PC-9 (cell line): ENCODE measurements around the gene ATP2B2. TPM values are rescaled to one million over a fixed set of nuclear protein-coding genes. Genes with fewer than 3 reads are reported as not detected.

ENCODE experiments used
- BruUV-seq: library from RNA; stranded (reverse); fragments of 400-500 nt; replicated peaks from 2 replicates; lab custom pipeline; 2021; lab: Mats Ljungman, UMichigan
- CTCF ChIA-PET: fragments of 300-600 bp; sonication (Branson Sonifier 250); formaldehyde crosslinking; loops from one replicate; lab custom pipeline; 2022; ENCODE audit warnings: antibody characterized with exemption; lab: Charles Lee
- POLR2A ChIA-PET: fragments of 300-600 bp; sonication (Branson Sonifier 250); formaldehyde crosslinking; loops from one replicate; lab custom pipeline; 2022; ENCODE audit warnings: antibody characterized with exemption; ENCODE audit not compliant: unreplicated experiment; lab: Charles Lee
- DNase-seq, 2 experiments: peaks; one replicate each; pipeline versions ENCODE4 v3.0.0 to v3.0.0-alpha.2; 2015 to 2022; ENCODE audit warnings: mixed read lengths in 1 of 2
- H2AFZ ChIP-seq: fragments of 200-600 bp; sonication (generic); 2 replicates; pipeline ENCODE4 v1.8.1; 2017; ENCODE audit warnings: antibody characterized with exemption
- H3F3A ChIP-seq: fragments of 200-600 bp; sonication (generic); 2 replicates; pipeline ENCODE4 v1.8.1; 2017; ENCODE audit warnings: antibody characterized with exemption, mild to moderate bottlenecking, low read depth; ENCODE audit not compliant: insufficient read depth
- H3K27ac ChIP-seq: fragments of 200-600 bp; sonication (generic); 2 replicates; pipeline ENCODE4 v1.6.1; 2016; ENCODE audit warnings: mixed run types
- H3K27me3 ChIP-seq: fragments of 200-600 bp; sonication (generic); 2 replicates; pipeline ENCODE4 v1.6.1; 2016; ENCODE audit warnings: low read depth, mixed run types; ENCODE audit not compliant: insufficient read depth
- H3K36me3 ChIP-seq: fragments of 200-600 bp; sonication (generic); 2 replicates; pipeline ENCODE4 v1.6.1; 2016; ENCODE audit warnings: low read depth, mixed run types
- H3K4me1 ChIP-seq: fragments of 200-600 bp; sonication (generic); replicated peaks from 2 replicates; pipeline ENCODE4 v1.6.1; 2016; ENCODE audit warnings: mixed run types; ENCODE audit not compliant: insufficient read depth
- H3K4me2 ChIP-seq: fragments of 200-600 bp; sonication (generic); 2 replicates; pipeline ENCODE4 v1.6.1; 2017; ENCODE audit warnings: mixed run types
- H3K4me3 ChIP-seq: fragments of 200-600 bp; sonication (generic); 2 replicates; pipeline ENCODE4 v1.6.1; 2016; ENCODE audit warnings: mixed run types
- H3K79me2 ChIP-seq: fragments of 200-600 bp; sonication (generic); 2 replicates; pipeline ENCODE4 v1.6.1; 2017; ENCODE audit warnings: low read depth, mixed run types
- H3K9me2 ChIP-seq: fragments of 200-600 bp; sonication (generic); 2 replicates; pipeline ENCODE4 v1.8.1; 2017; ENCODE audit warnings: mild to moderate bottlenecking; ENCODE audit not compliant: insufficient read depth
- H3K9me3 ChIP-seq: fragments of 200-600 bp; sonication (generic); 2 replicates; pipeline ENCODE4 v1.8.1; 2016; ENCODE audit warnings: low read depth; ENCODE audit not compliant: insufficient read depth
- H4K20me1 ChIP-seq: fragments of 200-600 bp; sonication (generic); 2 replicates; pipeline ENCODE4 v1.8.1; 2017; ENCODE audit not compliant: insufficient read depth
- CTCF ChIP-seq: fragments of 200-600 bp; sonication (generic); conservative IDR thresholded peaks from 2 replicates; pipeline ENCODE4 v1.6.1; 2017; ENCODE audit warnings: mixed run types, antibody characterized with exemption, mild to moderate bottlenecking, moderate library complexity
- EZH2 ChIP-seq: fragments of 200-600 bp; sonication (generic); IDR thresholded peaks from 2 replicates; pipeline ENCODE4 v1.8.0; 2017; ENCODE audit warnings: antibody characterized with exemption, low read depth
- intact Hi-C: fragments of 100-400 bp; cut with micrococcal nuclease; formaldehyde crosslinking; loops from one replicate; pipeline ENCODE4 v1.10.0; 2022; ENCODE audit not compliant: unreplicated experiment
- total RNA-seq: library from RNA; stranded (reverse); gene quantifications from 2 replicates; pipeline ENCODE4 v1.2.3, GENCODE V29; 2021

The ATP2B2 gene
- total RNA-seq, 1 experiment from 2014 or later: not detected

DNA sequence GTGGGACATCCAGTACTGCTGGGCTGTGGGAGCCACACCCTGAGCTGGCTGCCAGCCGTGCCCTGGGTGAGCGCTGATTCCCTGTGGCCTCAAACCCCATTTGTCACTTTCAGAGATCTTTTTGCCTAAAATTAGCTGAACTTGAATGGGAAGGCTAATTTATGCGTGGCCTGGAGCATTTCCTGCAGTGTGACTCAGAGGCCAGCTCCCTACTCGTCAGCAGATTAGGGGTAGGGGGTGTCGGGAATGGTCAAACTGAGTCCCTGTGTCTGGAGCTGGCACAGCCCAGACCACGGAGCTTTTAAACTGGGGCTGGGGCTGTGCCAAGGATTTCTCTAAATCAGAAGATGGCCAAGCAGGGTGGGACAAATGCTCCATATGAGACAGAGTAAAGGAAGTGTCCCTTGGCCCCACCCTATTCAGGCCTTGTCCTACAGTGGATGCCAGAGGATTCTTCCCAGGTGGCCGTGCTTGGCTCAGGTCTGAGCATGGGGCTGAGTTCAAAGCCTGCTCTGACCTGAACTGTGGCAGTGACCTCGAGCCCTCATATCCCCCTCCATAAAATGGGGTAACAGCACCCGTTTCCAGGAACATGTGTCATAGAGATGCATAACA is 59.7 kb downstream of the ATP2B2 start:
- Histone ChIP-seq H3K4me3 (no peak overlapping the region), H3K27me3 (peaks cover 100% of the 10 kb centered on the region), H3K4me1 (no peaks in the 10 kb centered on the region), H4K20me1 (no peaks in the 10 kb centered on the region), H2AFZ (no peak overlapping the region), H3K9me3 (no peaks in the 10 kb centered on the region), H3K27ac (no peak overlapping the region), H3K79me2 (no peaks in the 10 kb centered on the region), H3F3A (no peaks in the 10 kb centered on the region), H3K4me2 (no peak overlapping the region), H3K9me2 (no peaks in the 10 kb centered on the region), H3K36me3 (no peaks in the 10 kb centered on the region)
- BruUV-seq: no TSS peak
- ChIA-PET CTCF (no interaction called here), POLR2A (no interaction called here)
- TF ChIP-seq EZH2 (no peak), CTCF (no peak)
- intact Hi-C loops: no loop called here
- DNase-seq: no peak

DNA sequence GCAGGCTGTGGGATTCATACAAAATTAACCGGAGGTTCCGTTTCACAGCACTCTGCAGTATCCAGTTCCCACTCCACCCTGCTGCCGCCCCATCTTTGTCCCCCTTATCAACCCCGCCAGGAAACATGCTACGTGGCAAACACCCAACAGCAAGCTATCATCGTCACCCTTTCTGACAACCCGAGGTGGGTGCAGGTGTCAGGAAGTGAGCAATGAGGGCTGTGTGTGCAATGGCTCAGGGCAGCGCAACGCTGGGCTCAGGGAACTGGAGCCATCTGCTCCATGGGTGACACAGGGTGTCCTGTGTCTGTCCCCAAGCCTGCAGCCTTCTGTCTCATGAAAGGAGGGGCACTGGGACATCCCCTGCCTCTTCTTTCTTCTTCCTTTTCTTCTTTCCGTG is 60.9 kb downstream of the ATP2B2 start:
- POLR2A ChIA-PET: no interaction called here
- Histone ChIP-seq H3K36me3 (no peaks in the 10 kb centered on the region), H3K4me1 (no peaks in the 10 kb centered on the region), H3K4me2 (no peak overlapping the region), H2AFZ (no peak overlapping the region), H3K4me3 (no peak overlapping the region), H3K27me3 (peaks cover 97% of the 10 kb centered on the region), H3K79me2 (no peaks in the 10 kb centered on the region), H4K20me1 (no peaks in the 10 kb centered on the region), H3K9me2 (no peaks in the 10 kb centered on the region), H3F3A (no peaks in the 10 kb centered on the region), H3K27ac (no peak overlapping the region), H3K9me3 (no peaks in the 10 kb centered on the region)
- CTCF ChIA-PET: no interaction called here
- BruUV-seq: no TSS peak
- intact Hi-C loops: no loop called here
- TF ChIP-seq EZH2: no peak
- no peak for TF ChIP-seq CTCF
- DNase-seq: no peak

- BruUV-seq: no TSS peak
- Histone ChIP-seq H3K36me3 (no peaks in the 10 kb centered on the region), H3K27me3 (peaks cover 97% of the 10 kb centered on the region), H3K4me2 (no peak overlapping the region), H2AFZ (no peak overlapping the region), H3K79me2 (no peaks in the 10 kb centered on the region), H3K9me3 (no peaks in the 10 kb centered on the region), H3F3A (no peaks in the 10 kb centered on the region), H4K20me1 (no peaks in the 10 kb centered on the region), H3K27ac (no peak overlapping the region), H3K4me3 (no peak overlapping the region), H3K9me2 (no peaks in the 10 kb centered on the region), H3K4me1 (no peaks in the 10 kb centered on the region)
- DNase-seq: no peak
- POLR2A ChIA-PET: no interaction called here
- CTCF ChIA-PET: no interaction called here
- TF ChIP-seq EZH2 (no peak), CTCF (no peak)
- intact Hi-C loops: no loop called here
Measured at GRCh38 chr3:10444110-10444429, 61.3 kb downstream of the ATP2B2 start.
